ENCODE measurements around the gene USB1.

The USB1 gene

GRCh38 chr16:58049232-58050185, 48.3 kb downstream of the USB1 start:
- no peak for DNase-seq (ENCODE audit: low read depth)

GRCh38 chr16:58051296-58051695, 50.1 kb downstream of the USB1 start:
- no peak for DNase-seq (ENCODE audit: low read depth)

DNA sequence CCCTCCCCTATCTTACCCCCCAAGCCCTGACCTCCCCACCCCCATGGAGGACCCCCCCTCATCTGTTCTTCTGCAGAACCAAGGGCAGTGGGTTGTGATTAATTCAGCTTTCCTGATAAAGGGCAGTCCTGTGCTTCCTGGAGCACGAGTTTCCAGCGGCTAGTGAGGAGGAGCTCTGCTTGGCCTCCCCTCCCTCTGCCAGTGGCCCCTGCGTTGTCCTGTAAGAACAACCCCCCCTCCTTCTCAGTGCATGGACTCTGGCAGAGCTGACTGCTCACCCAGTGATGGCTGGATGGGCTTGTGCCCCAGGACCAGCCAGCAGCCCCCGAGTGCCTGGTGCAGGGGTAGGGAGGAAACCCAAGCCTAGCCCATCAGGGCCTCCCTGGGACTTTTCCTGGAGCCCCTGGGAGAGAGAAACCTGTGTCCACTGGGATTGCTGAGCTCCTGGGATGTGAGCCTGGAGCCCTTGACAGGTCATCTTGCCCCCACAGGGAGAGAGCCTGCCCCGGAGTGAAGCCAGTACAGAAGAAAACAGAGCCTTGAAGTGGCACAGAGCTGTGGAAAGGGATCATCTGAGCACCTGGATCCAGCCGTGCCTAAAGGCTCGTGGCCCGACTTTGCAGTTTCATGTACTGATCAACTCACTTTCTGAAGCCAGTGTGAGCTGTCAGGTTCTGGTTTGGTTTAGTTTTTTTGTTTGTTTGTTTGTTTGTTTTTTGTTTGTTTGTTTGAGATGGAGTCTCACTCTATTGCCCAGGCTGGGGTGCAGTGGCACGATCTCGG, 50.8 kb downstream of the USB1 start:
- DNase-seq (ENCODE audit: low read depth), result no peak

GRCh38 chr16:58053682-58054005, 52.4 kb downstream of the USB1 start:
- no peak for DNase-seq (ENCODE audit: low read depth)

DNA sequence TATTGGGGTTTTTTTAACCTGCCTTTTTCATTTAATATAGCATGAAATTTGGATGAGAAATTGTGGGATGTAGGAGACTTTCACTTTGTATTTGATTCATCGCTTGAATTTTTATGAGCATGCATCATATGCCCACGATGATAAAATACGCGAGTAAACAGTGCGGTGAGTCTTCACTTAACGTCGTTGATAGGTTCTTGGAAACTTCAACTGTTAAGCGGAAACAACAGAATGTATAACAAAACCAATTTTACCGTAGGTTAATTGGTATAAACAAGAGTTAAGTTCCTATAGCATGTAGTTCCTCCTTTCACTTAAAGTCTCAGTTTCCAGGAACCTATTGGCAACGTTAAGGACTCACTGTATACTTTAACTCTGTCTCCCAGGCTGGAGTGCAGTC, 53.1 kb downstream of the USB1 start:
- DNase-seq (ENCODE audit: low read depth), result no peak

DNA sequence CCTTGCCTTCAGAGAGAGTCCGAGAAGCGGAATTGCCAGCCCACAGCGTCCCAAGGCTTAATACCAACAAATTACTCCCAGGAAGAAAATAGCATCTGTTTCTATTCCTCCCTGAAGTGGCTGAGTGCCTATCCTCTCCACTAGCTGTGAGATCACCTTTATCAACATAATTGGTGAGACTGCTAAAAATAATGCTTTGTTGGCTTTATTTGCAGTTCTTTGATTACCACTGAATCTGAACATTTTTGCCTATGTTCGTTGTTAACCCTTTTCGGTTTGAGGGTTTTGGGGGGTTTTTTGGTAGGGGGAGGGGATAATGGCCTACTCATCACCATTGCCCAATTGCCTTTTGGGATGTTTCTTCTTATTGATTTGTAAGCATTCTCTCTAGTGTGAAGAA, 55.4 kb downstream of the USB1 start:
- no peak for DNase-seq (ENCODE audit: low read depth)

GRCh38 chr16:58057121-58057520, 55.9 kb downstream of the USB1 start:
- DNase-seq (ENCODE audit: low read depth), result no peak

DNA sequence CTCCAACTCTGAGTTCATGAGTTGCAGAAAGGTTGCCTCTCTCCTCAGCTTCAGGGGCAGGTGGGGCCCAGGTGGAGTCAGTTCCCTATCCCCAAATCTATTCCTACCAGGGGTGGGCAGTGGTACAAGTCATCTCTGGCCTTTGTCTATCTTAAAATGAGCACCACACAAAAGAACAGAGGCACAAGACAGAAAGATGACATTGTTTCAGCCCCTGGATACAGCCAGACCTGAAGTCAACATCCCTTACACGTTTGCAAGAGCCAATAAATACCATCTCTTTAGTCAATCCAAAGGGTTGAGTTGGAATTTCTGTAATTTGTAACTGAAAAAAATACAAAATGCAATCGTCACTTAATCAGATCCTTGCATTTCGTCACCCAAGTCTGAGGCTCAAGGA, 56.6 kb downstream of the USB1 start:
- no peak for DNase-seq (ENCODE audit: low read depth)

GRCh38 chr16:58062821-58063220, 61.6 kb downstream of the USB1 start:
- no peak for DNase-seq (ENCODE audit: low read depth)

GRCh38 chr16:58063377-58064076, 62.3 kb downstream of the USB1 start:
- DNase-seq (ENCODE audit: low read depth), result no peak

- DNase-seq (ENCODE audit: low read depth), result no peak
Observed at GRCh38 chr16:58070585-58070984, 69.4 kb downstream of the USB1 start.
